H9 (cell line): Measurements from ENCODE around the gene XK. TPM values are rescaled to one million over a fixed set of nuclear protein-coding genes. Genes with fewer than 3 reads are reported as not detected.

Experiments used
- DNase-seq: peaks from one replicate; pipeline ENCODE4 v3.0.0-alpha.2; 2017
- H2AFZ ChIP-seq: one replicate; pipeline ENCODE4 v1.6.1; 2013; ENCODE audit warnings: mild to moderate bottlenecking, low read length, control low read depth, moderate library complexity
- H2AK5ac ChIP-seq: 2 replicates; pipeline ENCODE4 v1.6.1; 2013; ENCODE audit warnings: low read length, control low read depth, mixed read lengths; ENCODE audit not compliant: insufficient read length
- H2BK120ac ChIP-seq: one replicate; pipeline ENCODE4 v1.6.1; 2013; ENCODE audit warnings: low read depth, mild to moderate bottlenecking, low read length, control low read depth, inconsistent platforms; ENCODE audit not compliant: poor library complexity, severe bottlenecking
- H2BK12ac ChIP-seq: 2 replicates; pipeline ENCODE4 v1.6.1; 2013; ENCODE audit warnings: low read length, control low read depth, mixed read lengths, low read depth; ENCODE audit not compliant: insufficient read length
- H2BK15ac ChIP-seq: 2 replicates; pipeline ENCODE4 v1.6.1; 2013; ENCODE audit warnings: low read depth, low read length, control low read depth
- H2BK20ac ChIP-seq: one replicate; pipeline ENCODE4 v1.6.1; 2013; ENCODE audit warnings: low read depth, mild to moderate bottlenecking, low read length, control low read depth, inconsistent platforms; ENCODE audit not compliant: poor library complexity, severe bottlenecking
- H2BK5ac ChIP-seq: 2 replicates; pipeline ENCODE4 v1.6.1; 2013; ENCODE audit warnings: low read length, control low read depth, mixed read lengths; ENCODE audit not compliant: insufficient read length
- H3K14ac ChIP-seq: 2 replicates; pipeline ENCODE4 v1.6.1; 2013; ENCODE audit warnings: low read length, control low read depth; ENCODE audit not compliant: insufficient read depth
- H3K18ac ChIP-seq: 2 replicates; pipeline ENCODE4 v1.6.1; 2013; ENCODE audit warnings: low read depth, mild to moderate bottlenecking, mixed read lengths, low read length, control low read depth; ENCODE audit not compliant: insufficient read length
- H3K23ac ChIP-seq: 2 replicates; pipeline ENCODE4 v1.6.1; 2013; ENCODE audit warnings: low read length, control low read depth, mixed read lengths, low read depth; ENCODE audit not compliant: insufficient read length
- H3K23me2 ChIP-seq: 2 replicates; pipeline ENCODE4 v1.6.1; 2013; ENCODE audit warnings: low read depth, mild to moderate bottlenecking, mixed read lengths, low read length, control low read depth; ENCODE audit not compliant: insufficient read length, poor library complexity, severe bottlenecking
- H3K27ac ChIP-seq: 2 replicates; pipeline ENCODE4 v1.5.1; 2013; ENCODE audit warnings: low read length, control low read depth, mixed read lengths, low read depth; ENCODE audit not compliant: insufficient read length
- H3K27me3 ChIP-seq: 2 replicates; pipeline ENCODE4 v1.6.1; 2013; ENCODE audit warnings: low read length, control low read depth, inconsistent platforms; ENCODE audit not compliant: insufficient read depth
- H3K4ac ChIP-seq: 2 replicates; pipeline ENCODE4 v1.6.1; 2013; ENCODE audit warnings: low read depth, mild to moderate bottlenecking, control low read depth, inconsistent platforms, low read length, moderate library complexity
- H3K4me1 ChIP-seq: 2 replicates; pipeline ENCODE4 v1.6.1; 2013; ENCODE audit warnings: low read length, control low read depth, inconsistent platforms; ENCODE audit not compliant: insufficient read depth
- H3K4me2 ChIP-seq: 2 replicates; pipeline ENCODE4 v1.6.1; 2013; ENCODE audit warnings: low read length, control low read depth, mixed read lengths; ENCODE audit not compliant: insufficient read length, insufficient read depth
- H3K56ac ChIP-seq: 2 replicates; pipeline ENCODE4 v1.6.1; 2013; ENCODE audit warnings: low read depth, mild to moderate bottlenecking, mixed read lengths, low read length, control low read depth; ENCODE audit not compliant: insufficient read length
- H3K79me1 ChIP-seq: 2 replicates; pipeline ENCODE4 v1.6.1; 2013; ENCODE audit warnings: low read depth, mild to moderate bottlenecking, moderate library complexity, low read length, control low read depth, inconsistent platforms; ENCODE audit not compliant: insufficient read depth, poor library complexity, severe bottlenecking
- H3K79me2 ChIP-seq: 2 replicates; pipeline ENCODE4 v1.6.1; 2013; ENCODE audit warnings: low read length, control low read depth, inconsistent platforms; ENCODE audit not compliant: insufficient read depth
- H3K9ac ChIP-seq: 2 replicates; pipeline ENCODE4 v1.6.1; 2013; ENCODE audit warnings: low read length, control low read depth, mixed read lengths; ENCODE audit not compliant: insufficient read length; ENCODE audit errors: extremely low read depth
- H3K9me3 ChIP-seq: one replicate; pipeline ENCODE4 v1.6.1; 2013; ENCODE audit warnings: low read depth, low read length, inconsistent platforms; ENCODE audit not compliant: control insufficient read depth
- H3T11ph ChIP-seq: one replicate; pipeline ENCODE4 v1.6.1; 2013; ENCODE audit warnings: mild to moderate bottlenecking, low read length, control low read depth, inconsistent platforms
- H4K20me1 ChIP-seq: one replicate; pipeline ENCODE4 v1.6.1; 2013; ENCODE audit not compliant: control insufficient read depth, insufficient read length, insufficient read depth
- H4K5ac ChIP-seq: 2 replicates; pipeline ENCODE4 v1.6.1; 2013; ENCODE audit warnings: low read depth, mild to moderate bottlenecking, mixed read lengths, low read length, control low read depth; ENCODE audit not compliant: insufficient read length
- H4K8ac ChIP-seq: replicated peaks from 2 replicates; pipeline ENCODE4 v1.6.1; 2013; ENCODE audit warnings: low read length, control low read depth, mixed read lengths, low read depth; ENCODE audit not compliant: insufficient read length
- H4K91ac ChIP-seq: 2 replicates; pipeline ENCODE4 v1.6.1; 2013; ENCODE audit warnings: low read depth, mild to moderate bottlenecking, moderate library complexity, mixed read lengths, low read length, control low read depth; ENCODE audit not compliant: insufficient read length
- H3K27ac Mint-ChIP-seq, 3 experiments: 2 replicates in 2 of 3; 3 replicates in 1 of 3; pipeline ENCODE4 v1.8.0; 2020 to 2021; ENCODE audit warnings: mixed read lengths in 3 of 3, mild to moderate bottlenecking in 1 of 3, moderate library complexity in 1 of 3
- H3K27me3 Mint-ChIP-seq: 2 replicates; pipeline ENCODE4 v1.8.0; 2021; ENCODE audit warnings: low read depth, mild to moderate bottlenecking, moderate library complexity, mixed read lengths
- H3K36me3 Mint-ChIP-seq, 3 experiments: 2 replicates in 2 of 3; 3 replicates in 1 of 3; pipeline ENCODE4 v1.8.0; 2020 to 2021; ENCODE audit warnings: low read depth in 3 of 3, mixed read lengths in 3 of 3; ENCODE audit not compliant: insufficient read depth in 1 of 3
- H3K4me1 Mint-ChIP-seq, 2 experiments: 2 replicates each; pipeline ENCODE4 v1.8.0; 2020; ENCODE audit warnings: mixed read lengths in 2 of 2
- H3K4me3 Mint-ChIP-seq, 2 experiments: 2 replicates in 1 of 2; 3 replicates in 1 of 2; pipeline ENCODE4 v1.8.0; 2020 to 2021; ENCODE audit warnings: mild to moderate bottlenecking in 2 of 2, mixed read lengths in 2 of 2, moderate library complexity in 1 of 2
- H3K9me3 Mint-ChIP-seq, 2 experiments: 2 replicates in 1 of 2; 3 replicates in 1 of 2; pipeline ENCODE4 v1.8.0; 2020; ENCODE audit warnings: mild to moderate bottlenecking in 2 of 2, mixed read lengths in 2 of 2, moderate library complexity in 1 of 2
- WGBS: extraction: QIAGEN DNeasy Blood & Tissue Kit; methylation state at CpG from one replicate; pipeline ENCODE4 v1.1.7; 2013; ENCODE audit warnings: missing lambda C conversion rate, low lambda C conversion rate, mixed read lengths; ENCODE audit not compliant: insufficient read length; ENCODE audit errors: extremely low coverage; 5-methylcytosine and 5-hydroxymethylcytosine counted together
- total RNA-seq: library from RNA; stranded (reverse); gene quantifications from 2 replicates; pipeline ENCODE4 v1.2.1, GENCODE V29; 2021
- TF ChIP-seq, protein P1 (sequence below): fragments of 200-600 bp; sonication (generic); conservative IDR thresholded peaks from 3 replicates; pipeline ENCODE4 v1.8.0; 2021; ENCODE audit warnings: antibody characterized with exemption, mild to moderate bottlenecking

Gene XK
- total RNA-seq, 1 experiment from 2014 or later: 0.85 TPM

DNA sequence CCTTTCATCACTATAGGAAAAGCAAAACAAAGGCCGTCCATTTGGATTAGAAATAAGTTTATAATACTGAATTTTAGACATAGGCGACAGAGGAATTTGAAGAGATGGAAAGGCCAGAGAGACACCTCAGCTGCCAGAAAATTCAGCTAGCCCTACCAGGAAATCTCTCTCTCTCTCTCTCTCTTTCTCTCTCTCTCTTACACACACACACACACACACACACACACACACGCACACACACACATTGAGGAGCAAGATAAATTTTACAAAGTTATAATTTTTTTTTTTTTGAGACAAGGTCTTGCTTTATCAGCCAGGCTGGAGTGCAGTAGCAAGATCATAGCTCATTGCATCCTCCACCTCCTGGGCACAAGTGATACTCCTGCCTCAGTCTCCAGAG, 1.4 kb downstream of the XK start:
- Histone ChIP-seq H2BK120ac (no peak overlapping the region), H4K5ac (no peak overlapping the region), H4K20me1 (no peaks in the 10 kb centered on the region), H3K27ac (no peak overlapping the region), H2AFZ (no peak overlapping the region), H4K8ac (no peak overlapping the region), H3K4me1 (no peaks in the 10 kb centered on the region; the same call in 1 of the 2 replicates), H3K27me3 (peaks cover 6% of the 10 kb centered on the region; the same call in 1 of the 2 replicates), H2BK5ac (no peak overlapping the region), H3K56ac (no peak overlapping the region), H2BK12ac (no peak overlapping the region), H3T11ph (no peak overlapping the region), H3K23ac (no peak overlapping the region), H3K79me1 (no peaks in the 10 kb centered on the region), H3K14ac (no peak overlapping the region), H3K9ac (no peak overlapping the region), H3K4me2 (no peak overlapping the region), H3K79me2 (no peaks in the 10 kb centered on the region), H3K9me3 (no peaks in the 10 kb centered on the region), H2BK20ac (no peak overlapping the region), H3K18ac (no peak overlapping the region), H2BK15ac (no peak overlapping the region), H3K23me2 (no peaks in the 10 kb centered on the region), H3K4ac (no peak overlapping the region), H4K91ac (no peak overlapping the region), H2AK5ac (no peak overlapping the region)
- WGBS: no CpG with 5 or more reads among the region's 3 CpGs
- H3K36me3 Mint-ChIP-seq: peaks cover 0 to 2% (median 0%) of the 10 kb centered on the region in 3 experiments; a peak in 1 of 7 replicates
- no peak overlapping the region for H3K4me3 Mint-ChIP-seq
- peaks cover 35 to 40% of the 10 kb centered on the region in 2 experiments for H3K9me3 Mint-ChIP-seq
- TF ChIP-seq, protein P1, sequence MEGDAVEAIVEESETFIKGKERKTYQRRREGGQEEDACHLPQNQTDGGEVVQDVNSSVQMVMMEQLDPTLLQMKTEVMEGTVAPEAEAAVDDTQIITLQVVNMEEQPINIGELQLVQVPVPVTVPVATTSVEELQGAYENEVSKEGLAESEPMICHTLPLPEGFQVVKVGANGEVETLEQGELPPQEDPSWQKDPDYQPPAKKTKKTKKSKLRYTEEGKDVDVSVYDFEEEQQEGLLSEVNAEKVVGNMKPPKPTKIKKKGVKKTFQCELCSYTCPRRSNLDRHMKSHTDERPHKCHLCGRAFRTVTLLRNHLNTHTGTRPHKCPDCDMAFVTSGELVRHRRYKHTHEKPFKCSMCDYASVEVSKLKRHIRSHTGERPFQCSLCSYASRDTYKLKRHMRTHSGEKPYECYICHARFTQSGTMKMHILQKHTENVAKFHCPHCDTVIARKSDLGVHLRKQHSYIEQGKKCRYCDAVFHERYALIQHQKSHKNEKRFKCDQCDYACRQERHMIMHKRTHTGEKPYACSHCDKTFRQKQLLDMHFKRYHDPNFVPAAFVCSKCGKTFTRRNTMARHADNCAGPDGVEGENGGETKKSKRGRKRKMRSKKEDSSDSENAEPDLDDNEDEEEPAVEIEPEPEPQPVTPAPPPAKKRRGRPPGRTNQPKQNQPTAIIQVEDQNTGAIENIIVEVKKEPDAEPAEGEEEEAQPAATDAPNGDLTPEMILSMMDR: no peak
- H3K4me1 Mint-ChIP-seq: peaks cover 9 to 13% of the 10 kb centered on the region in 2 experiments; a peak in 3 of 4 replicates
- no peak for DNase-seq
- H3K27me3 Mint-ChIP-seq: peaks cover 16% of the 10 kb centered on the region
- no peak overlapping the region for H3K27ac Mint-ChIP-seq
